OCI-LY7 (cell line): ENCODE results near the gene VAT1L. TPM values are rescaled to one million over a fixed set of nuclear protein-coding genes. Genes with fewer than 3 reads are reported as not detected.

Experiments
- BruUV-seq: library from RNA; stranded (reverse); fragments of 400-500 nt; replicated peaks from 2 replicates; lab custom pipeline; 2021; lab: Mats Ljungman, UMichigan
- CTCF ChIA-PET: fragments of 300-600 bp; sonication (Branson Sonifier 250); formaldehyde crosslinking; loops from one replicate; lab custom pipeline; 2022; ENCODE audit warnings: antibody characterized with exemption; ENCODE audit not compliant: unreplicated experiment; lab: Charles Lee
- POLR2A ChIA-PET: fragments of 300-600 bp; sonication (Branson Sonifier 250); formaldehyde crosslinking; loops from one replicate; lab custom pipeline; 2022; ENCODE audit warnings: antibody characterized with exemption; lab: Charles Lee
- DNase-seq: peaks from one replicate; pipeline ENCODE4 v3.0.0-alpha.2; 2015; ENCODE audit warnings: low spot score
- H2AFZ ChIP-seq: fragments of 200-600 bp; sonication (generic), shearing (Covaris generic); 2 replicates; pipeline ENCODE4 v1.6.1; 2014; ENCODE audit warnings: mild to moderate bottlenecking, antibody characterized with exemption, low read length, moderate library complexity
- H3K27ac ChIP-seq: fragments of 200-600 bp; sonication (generic); 2 replicates; pipeline ENCODE4 v1.5.1; 2014; ENCODE audit warnings: mixed run types, low read depth, mild to moderate bottlenecking, moderate library complexity, low read length, inconsistent platforms; ENCODE audit not compliant: poor library complexity, severe bottlenecking
- H3K36me3 ChIP-seq: fragments of 200-600 bp; sonication (generic); 2 replicates; pipeline ENCODE4 v1.6.1; 2014; ENCODE audit warnings: mild to moderate bottlenecking, antibody characterized with exemption, low read length, moderate library complexity, mixed read lengths; ENCODE audit not compliant: insufficient read depth
- H3K4me1 ChIP-seq: fragments of 200-600 bp; sonication (generic); 2 replicates; pipeline ENCODE4 v1.5.1; 2014; ENCODE audit warnings: mild to moderate bottlenecking, low read length; ENCODE audit not compliant: insufficient read depth, poor library complexity, severe bottlenecking
- H3K4me2 ChIP-seq: fragments of 200-600 bp; sonication (generic); 2 replicates; pipeline ENCODE4 v1.6.1; 2014; ENCODE audit warnings: mild to moderate bottlenecking, low read length
- H3K4me3 ChIP-seq: fragments of 200-600 bp; sonication (generic); 2 replicates; pipeline ENCODE4 v1.5.1; 2014; ENCODE audit warnings: mild to moderate bottlenecking, low read depth, low read length; ENCODE audit not compliant: poor library complexity, severe bottlenecking
- H3K79me2 ChIP-seq: fragments of 200-600 bp; sonication (generic); 2 replicates; pipeline ENCODE4 v1.6.1; 2016; ENCODE audit warnings: low read depth, mild to moderate bottlenecking, low read length, moderate library complexity, mixed read lengths; ENCODE audit not compliant: insufficient read depth
- H3K9me2 ChIP-seq: fragments of 200-600 bp; sonication (generic); 2 replicates; pipeline ENCODE4 v1.6.1; 2016; ENCODE audit warnings: mild to moderate bottlenecking, low read length, mixed read lengths; ENCODE audit not compliant: insufficient read depth
- H3K9me3 ChIP-seq: fragments of 200-600 bp; sonication (generic); 2 replicates; pipeline ENCODE4 v1.6.1; 2014; ENCODE audit warnings: mild to moderate bottlenecking, mixed run types, low read length, mixed read lengths
- H4K20me1 ChIP-seq: fragments of 200-600 bp; sonication (generic); 2 replicates; pipeline ENCODE4 v1.6.1; 2014; ENCODE audit warnings: mild to moderate bottlenecking, antibody characterized with exemption, low read length, moderate library complexity, mixed read lengths; ENCODE audit not compliant: insufficient read depth
- EZH2phosphoT487 ChIP-seq: fragments of 200-600 bp; sonication (generic); IDR thresholded peaks from 2 replicates; pipeline ENCODE4 v1.6.1; 2018; ENCODE audit warnings: low read depth, borderline replicate concordance, mild to moderate bottlenecking, mixed run types, antibody characterized with exemption, low read length, moderate library complexity, mixed read lengths
- intact Hi-C: fragments of 100-400 bp; cut with micrococcal nuclease; formaldehyde crosslinking; loops from one replicate; pipeline ENCODE4 v1.10.0; 2022; ENCODE audit not compliant: unreplicated experiment
- total RNA-seq, 2 experiments: library from RNA; depleted of rRNA in 1 of 2; stranded (reverse); fragments of >200 nt in 1 of 2; shearing (Covaris generic) in 1 of 2; gene quantifications; 2 replicates each; pipeline ENCODE4 v1.2.3, GENCODE V29; 2014 to 2022
- TF ChIP-seq, protein P1 (sequence below): fragments of 200-600 bp; sonication (generic); conservative IDR thresholded peaks from 2 replicates; pipeline ENCODE4 v1.5.1; 2014; ENCODE audit warnings: mild to moderate bottlenecking, antibody characterized with exemption, low read length, moderate library complexity, mixed read lengths

The VAT1L gene
- total RNA-seq, 2 experiments from 2014 or later = not detected

GRCh38 chr16:77866752-77867151 is 78.4 kb downstream of the VAT1L start:
- no peaks in the 10 kb centered on the region for H3K4me1 ChIP-seq

DNA sequence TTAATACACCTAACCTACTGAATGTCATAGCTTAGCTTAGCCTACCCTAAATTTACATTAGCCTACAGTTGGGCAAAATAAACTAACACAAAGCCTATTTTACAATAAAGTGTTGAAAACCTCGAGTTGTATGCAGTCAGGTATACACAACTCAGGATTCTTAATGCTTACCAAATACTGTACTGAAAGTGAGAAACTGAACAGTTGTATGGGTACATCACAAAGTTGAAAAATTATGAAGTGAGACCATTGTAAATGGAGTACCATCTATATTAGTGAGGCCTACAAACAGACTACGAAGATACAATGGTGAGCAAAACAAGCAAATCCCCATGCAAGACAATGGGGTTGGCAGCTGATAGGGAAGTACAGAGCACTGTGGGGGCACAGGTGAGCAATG is 79.7 kb downstream of the VAT1L start:
- no peak for DNase-seq
- no peaks in the 10 kb centered on the region for H4K20me1 ChIP-seq

More at GRCh38 chr16:77866752-77867151, 78.4 kb downstream of the VAT1L start:
- intact Hi-C loops = no loop called here
- Histone ChIP-seq H2AFZ (no peak overlapping the region), H3K4me3 (no peak overlapping the region), H3K79me2 (no peaks in the 10 kb centered on the region), H3K4me2 (no peak overlapping the region), H3K9me3 (no peaks in the 10 kb centered on the region), H3K36me3 (no peaks in the 10 kb centered on the region), H3K9me2 (no peaks in the 10 kb centered on the region), H3K27ac (no peak overlapping the region), H4K20me1 (no peaks in the 10 kb centered on the region)
- BruUV-seq = no TSS peak
- no peak for TF ChIP-seq EZH2phosphoT487
- TF ChIP-seq, protein P1, sequence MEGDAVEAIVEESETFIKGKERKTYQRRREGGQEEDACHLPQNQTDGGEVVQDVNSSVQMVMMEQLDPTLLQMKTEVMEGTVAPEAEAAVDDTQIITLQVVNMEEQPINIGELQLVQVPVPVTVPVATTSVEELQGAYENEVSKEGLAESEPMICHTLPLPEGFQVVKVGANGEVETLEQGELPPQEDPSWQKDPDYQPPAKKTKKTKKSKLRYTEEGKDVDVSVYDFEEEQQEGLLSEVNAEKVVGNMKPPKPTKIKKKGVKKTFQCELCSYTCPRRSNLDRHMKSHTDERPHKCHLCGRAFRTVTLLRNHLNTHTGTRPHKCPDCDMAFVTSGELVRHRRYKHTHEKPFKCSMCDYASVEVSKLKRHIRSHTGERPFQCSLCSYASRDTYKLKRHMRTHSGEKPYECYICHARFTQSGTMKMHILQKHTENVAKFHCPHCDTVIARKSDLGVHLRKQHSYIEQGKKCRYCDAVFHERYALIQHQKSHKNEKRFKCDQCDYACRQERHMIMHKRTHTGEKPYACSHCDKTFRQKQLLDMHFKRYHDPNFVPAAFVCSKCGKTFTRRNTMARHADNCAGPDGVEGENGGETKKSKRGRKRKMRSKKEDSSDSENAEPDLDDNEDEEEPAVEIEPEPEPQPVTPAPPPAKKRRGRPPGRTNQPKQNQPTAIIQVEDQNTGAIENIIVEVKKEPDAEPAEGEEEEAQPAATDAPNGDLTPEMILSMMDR = no peak
- no peak for DNase-seq
- ChIA-PET POLR2A (no interaction called here), CTCF (no interaction called here)

GRCh38 chr16:77868478-77868877 is 80.1 kb downstream of the VAT1L start:
- ChIA-PET CTCF (no interaction called here), POLR2A (interaction anchor here (0.5 kb wide), 1 partner anchor 145 kb away, joined by 3 read pairs; no protein-coding TSS in a partner anchor)
- no peaks in the 10 kb centered on the region for H3K9me2 ChIP-seq
- H3K4me2 ChIP-seq = no peak overlapping the region
- no peak for DNase-seq
- no peaks in the 10 kb centered on the region for H3K9me3 ChIP-seq
- no peak for TF ChIP-seq EZH2phosphoT487
- TF ChIP-seq, protein P1 = no peak
- intact Hi-C loops = no loop called here
- H3K4me1 ChIP-seq = no peaks in the 10 kb centered on the region
- BruUV-seq = no TSS peak
- H3K36me3 ChIP-seq = no peaks in the 10 kb centered on the region
- no peak overlapping the region for H2AFZ ChIP-seq
- H4K20me1 ChIP-seq = no peaks in the 10 kb centered on the region
- no peaks in the 10 kb centered on the region for H3K79me2 ChIP-seq
- H3K27ac ChIP-seq = no peak overlapping the region
- no peak overlapping the region for H3K4me3 ChIP-seq

More for the DNA sequence above, 79.7 kb downstream of the VAT1L start:
- Histone ChIP-seq H3K36me3 (no peaks in the 10 kb centered on the region), H3K9me3 (no peaks in the 10 kb centered on the region), H3K4me1 (no peaks in the 10 kb centered on the region), H3K4me3 (no peak overlapping the region), H2AFZ (no peak overlapping the region), H3K27ac (no peak overlapping the region), H3K4me2 (no peak overlapping the region), H3K79me2 (no peaks in the 10 kb centered on the region), H3K9me2 (no peaks in the 10 kb centered on the region)
- TF ChIP-seq EZH2phosphoT487 = no peak
- TF ChIP-seq, protein P1 = no peak
- ChIA-PET CTCF (no interaction called here), POLR2A (interaction anchor here (0.5 kb wide), 1 partner anchor 144 kb away, joined by 3 read pairs; no protein-coding TSS in a partner anchor)
- BruUV-seq = no TSS peak
- intact Hi-C loops = no loop called here
